ENCODE measurements around the gene FAM135A. TPM values are rescaled to one million over a fixed set of nuclear protein-coding genes. Genes with fewer than 3 reads are reported as not detected.

The FAM135A gene
- total and polyA plus RNA-seq, 2 of the 8 experiments (the other 6 are each of a cell fraction or from before 2014, with no cell fraction given): 17.4 to 35.7 TPM

DNA sequence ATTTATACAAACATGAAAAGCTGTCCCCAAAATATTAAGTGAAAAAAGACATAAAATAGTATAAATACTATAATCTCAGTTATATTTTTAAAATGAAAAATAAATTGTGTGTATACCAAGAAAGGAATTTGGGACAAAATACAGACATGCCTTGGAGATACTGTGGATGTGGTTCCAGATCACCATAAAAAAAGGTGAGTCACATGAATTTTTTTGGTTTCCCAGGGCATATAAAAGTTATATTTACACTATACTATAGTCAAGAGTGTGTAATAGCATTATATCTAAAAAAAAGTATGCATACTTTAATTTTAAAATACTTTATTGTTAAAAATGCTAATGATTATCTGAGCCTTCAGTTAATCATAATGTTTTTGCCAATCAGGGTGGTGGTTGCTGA, 136.0 kb downstream of the FAM135A start (continued):
- TF ChIP-seq BACH1 (IDR thresholded peaks at IDR 0.05; ENCODE audit: low read length) (no peak), SRF (IDR thresholded peaks at IDR 0.05; ENCODE audit: low read depth, low read length) (no peak), NANOG (IDR thresholded peaks at IDR 0.05; ENCODE audit: insufficient read depth, low read depth, low read length, poor library complexity, severe bottlenecking) (no peak), CHD1 (IDR thresholded peaks at IDR 0.05; ENCODE audit: low read depth, low read length) (no peak), SIN3A (conservative IDR thresholded peaks at IDR 0.05 in 1 of 2, IDR thresholded peaks at IDR 0.05 in 1 of 2; ENCODE audit: low read depth in 1 of 2, low read length in 2 of 2) (no peak), MAFK (IDR thresholded peaks at IDR 0.05; ENCODE audit: low read depth, low read length) (no peak), SP4 (IDR thresholded peaks at IDR 0.05; ENCODE audit: low read length) (no peak), KDM1A (IDR thresholded peaks at IDR 0.05; ENCODE audit: borderline replicate concordance, low read length) (no peak)
- TF ChIP-seq, protein P1, sequence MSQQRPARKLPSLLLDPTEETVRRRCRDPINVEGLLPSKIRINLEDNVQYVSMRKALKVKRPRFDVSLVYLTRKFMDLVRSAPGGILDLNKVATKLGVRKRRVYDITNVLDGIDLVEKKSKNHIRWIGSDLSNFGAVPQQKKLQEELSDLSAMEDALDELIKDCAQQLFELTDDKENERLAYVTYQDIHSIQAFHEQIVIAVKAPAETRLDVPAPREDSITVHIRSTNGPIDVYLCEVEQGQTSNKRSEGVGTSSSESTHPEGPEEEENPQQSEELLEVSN (IDR thresholded peaks at IDR 0.05): no peak

Measured in H1 (cell line).